HG03575 (cell line): ENCODE data around the gene PPP6R3.

Source experiments
- ATAC-seq: cut with Tn5 transposase; IDR thresholded peaks from one replicate; pipeline ENCODE4 v1.9.1; 2021; ENCODE audit not compliant: unreplicated experiment, insufficient number of reproducible peaks, low FRiP score; ENCODE audit errors: extremely low read depth

Gene PPP6R3

GRCh38 chr11:68541116-68541515, 80.6 kb downstream of the PPP6R3 start:
- ATAC-seq, result no peak

GRCh38 chr11:68541991-68542390, 81.4 kb downstream of the PPP6R3 start:
- no peak for ATAC-seq

DNA sequence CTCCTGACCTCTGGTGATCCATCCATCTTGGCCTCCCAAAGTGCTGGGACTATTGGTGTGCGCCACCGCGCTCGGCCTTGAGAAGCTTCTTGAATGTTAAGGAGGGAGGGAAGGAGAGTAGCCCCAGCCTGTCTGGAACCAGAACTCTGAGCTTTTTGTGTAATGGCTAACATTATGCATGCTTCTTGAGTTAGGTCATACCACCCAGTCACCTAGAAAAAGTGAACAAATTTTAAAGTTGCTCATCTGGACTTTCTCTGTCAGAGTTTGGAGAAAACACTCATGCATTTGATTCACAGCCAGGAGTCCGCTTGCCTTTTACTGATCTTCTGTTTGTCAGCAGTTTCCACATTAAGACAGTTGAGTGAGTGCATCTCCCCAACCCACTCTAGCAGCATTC, 82.1 kb downstream of the PPP6R3 start:
- no peak for ATAC-seq

DNA sequence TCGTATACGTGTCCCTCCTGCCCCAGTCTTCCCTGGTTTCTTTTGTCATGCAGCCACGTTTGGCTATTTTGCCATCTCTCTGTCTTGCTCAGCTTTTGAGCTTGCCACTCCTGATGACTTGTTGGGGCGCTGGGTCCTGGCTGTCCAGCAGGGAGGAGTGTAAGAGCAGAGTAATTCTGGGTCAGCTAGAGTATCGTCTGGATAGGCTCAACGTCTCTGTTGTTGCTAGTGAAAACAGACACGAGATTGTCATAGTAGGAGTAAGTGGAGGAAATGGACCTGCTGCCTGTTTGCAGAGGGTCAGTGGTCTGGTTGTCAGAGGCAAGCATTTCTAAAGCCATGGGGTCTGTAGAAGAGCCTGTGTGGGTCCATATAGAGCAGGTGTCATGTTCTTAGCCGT, 83.0 kb downstream of the PPP6R3 start:
- ATAC-seq, result no peak

DNA sequence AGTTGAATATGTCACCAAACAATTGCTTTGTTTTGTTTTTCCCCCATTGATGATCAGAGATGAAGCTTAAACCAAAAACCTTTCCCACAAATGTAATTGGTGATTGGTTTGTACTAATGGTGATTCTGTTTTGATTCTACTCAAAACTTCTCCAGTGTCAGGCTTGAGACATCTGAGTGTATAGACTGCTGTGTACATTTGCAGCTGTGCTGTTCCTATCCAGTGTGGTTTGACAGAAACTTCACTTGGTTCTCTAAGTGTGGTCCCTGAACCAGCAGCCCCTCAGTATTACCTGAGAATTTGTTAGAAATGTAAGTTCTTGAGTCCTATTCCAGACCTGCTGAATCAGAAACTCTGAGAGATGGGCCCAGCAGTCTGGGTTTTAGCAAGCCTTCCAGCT, 84.8 kb downstream of the PPP6R3 start:
- ATAC-seq, result no peak

- ATAC-seq, result no peak
These were observed 85.2 kb downstream of the PPP6R3 start for GRCh38 chr11:68545796-68546195.

GRCh38 chr11:68546555-68546954, 86.0 kb downstream of the PPP6R3 start:
- ATAC-seq, result no peak

GRCh38 chr11:68549789-68550484, 89.4 kb downstream of the PPP6R3 start:
- no peak for ATAC-seq

- no peak for ATAC-seq
These were observed 89.9 kb downstream of the PPP6R3 start for GRCh38 chr11:68550485-68550817.

DNA sequence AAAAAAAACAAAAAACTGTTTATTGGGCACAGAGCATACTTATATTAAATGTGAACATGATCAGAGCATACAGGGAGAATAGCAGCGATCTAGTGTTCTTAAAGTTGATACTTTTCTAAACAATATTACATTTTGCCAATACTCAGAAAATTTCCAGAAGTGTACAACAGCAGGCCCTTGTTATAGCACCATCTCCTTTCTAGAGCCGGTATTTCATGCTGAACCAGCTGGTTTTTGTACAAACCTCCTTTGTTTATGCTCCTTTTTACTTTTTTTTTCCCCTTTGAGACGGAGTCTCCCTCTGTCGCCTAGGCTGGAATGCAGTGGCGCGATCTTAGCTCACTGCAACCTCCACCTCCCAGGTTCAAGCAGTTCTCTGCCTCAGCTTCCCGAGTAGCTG, 90.7 kb downstream of the PPP6R3 start:
- no peak for ATAC-seq

DNA sequence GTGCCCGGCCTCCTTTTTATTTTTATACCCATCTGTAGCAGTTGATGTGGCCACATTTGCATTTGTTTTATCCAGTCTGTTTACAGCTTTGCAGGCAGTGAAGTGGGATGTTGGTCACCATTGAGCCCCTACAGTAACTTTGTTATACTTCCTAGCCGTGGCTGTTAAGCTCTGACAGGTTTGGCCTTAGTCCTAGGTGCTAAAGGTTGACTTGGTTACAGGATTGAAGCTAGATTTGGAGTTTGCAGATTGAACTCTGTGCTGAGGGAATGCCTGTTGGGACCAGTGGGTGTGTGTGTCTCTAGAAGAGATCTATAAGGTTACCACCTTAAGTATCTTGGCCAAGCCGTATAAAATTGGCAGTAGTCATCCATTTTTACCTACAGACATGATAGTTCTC, 91.2 kb downstream of the PPP6R3 start:
- no peak for ATAC-seq

GRCh38 chr11:68552542-68552941, 92.0 kb downstream of the PPP6R3 start:
- ATAC-seq, result no peak

- no peak for ATAC-seq
These were observed 99.7 kb downstream of the PPP6R3 start for GRCh38 chr11:68560216-68560615.

DNA sequence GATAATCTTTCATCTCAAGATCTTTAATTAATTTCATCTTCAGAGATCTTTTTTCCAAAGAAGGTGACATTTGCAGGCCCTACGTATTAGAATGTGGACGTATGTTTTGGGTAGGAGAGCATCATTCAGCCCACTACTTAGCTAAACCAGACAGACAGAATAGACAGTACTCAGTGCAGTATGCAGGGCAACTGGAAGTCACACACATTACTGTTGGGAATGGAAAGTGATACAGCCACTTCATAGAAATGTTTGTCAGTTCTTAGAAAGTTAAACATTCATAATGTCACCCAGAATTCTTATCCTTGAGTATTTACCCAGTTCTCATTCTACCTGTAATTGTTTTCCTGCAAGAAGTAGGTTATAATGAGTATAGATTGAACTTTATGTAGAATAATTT, 102.9 kb downstream of the PPP6R3 start:
- no peak for ATAC-seq

DNA sequence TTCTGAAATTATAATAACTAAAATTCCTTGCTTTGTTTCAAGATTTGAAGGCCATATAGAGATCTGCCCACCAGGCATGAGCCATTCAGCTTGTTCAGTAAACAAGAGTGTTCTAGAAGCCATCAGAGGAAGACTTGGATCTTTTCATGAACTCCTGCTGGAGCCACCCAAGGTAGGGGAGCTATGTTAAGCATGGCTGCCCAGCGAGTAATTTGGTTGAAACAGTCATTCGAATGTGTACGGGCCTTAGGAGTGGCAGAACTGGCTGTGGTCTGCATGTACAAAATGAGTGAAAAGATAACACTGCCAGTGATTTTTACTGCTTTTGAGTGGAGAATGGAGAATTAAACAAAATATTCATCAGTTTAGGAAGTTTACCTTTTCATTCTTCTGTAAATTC, 103.7 kb downstream of the PPP6R3 start:
- no peak for ATAC-seq

- ATAC-seq, result no peak
These were observed 105.2 kb downstream of the PPP6R3 start for GRCh38 chr11:68565768-68566167.

GRCh38 chr11:68567553-68567952, 107.0 kb downstream of the PPP6R3 start:
- ATAC-seq, result no peak

DNA sequence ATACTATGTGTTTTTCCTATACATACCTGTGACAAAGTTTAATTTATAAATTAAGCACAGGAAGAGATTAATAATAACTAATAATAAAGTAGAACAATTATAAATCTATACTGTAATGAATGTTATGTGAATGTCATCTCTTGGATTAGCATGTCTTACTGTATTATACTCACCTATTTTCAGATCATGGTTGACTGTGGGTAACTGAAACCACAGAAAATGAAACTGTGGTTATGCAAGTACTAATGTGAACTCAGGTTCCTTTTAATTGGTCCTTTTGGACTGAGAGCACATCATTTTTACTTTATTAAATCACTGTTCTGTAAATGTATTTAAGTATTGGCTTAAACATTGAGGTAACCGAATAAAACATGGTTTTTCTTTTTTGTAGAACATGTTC, 108.8 kb downstream of the PPP6R3 start:
- ATAC-seq, result no peak

GRCh38 chr11:68570691-68571090, 110.1 kb downstream of the PPP6R3 start:
- no peak for ATAC-seq

DNA sequence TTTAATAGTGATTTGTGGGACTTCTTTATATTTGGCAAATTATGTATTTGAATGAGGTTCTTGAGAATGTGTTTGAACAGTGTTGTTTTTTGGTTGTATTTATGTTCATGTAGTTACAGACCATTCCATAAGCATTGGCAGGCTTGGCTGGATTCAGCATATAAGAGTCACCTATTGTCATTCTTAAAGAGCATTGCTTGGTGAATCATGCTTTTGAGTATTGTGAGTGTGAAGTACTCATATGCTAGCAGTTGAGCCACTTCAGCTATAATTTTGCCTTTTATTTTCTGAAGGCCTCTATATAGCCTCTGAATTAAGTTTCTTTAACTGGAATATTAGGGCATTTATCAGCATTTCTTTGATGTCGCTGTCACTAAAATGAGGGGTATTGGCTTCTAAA, 113.8 kb downstream of the PPP6R3 start:
- ATAC-seq, result no peak

GRCh38 chr11:68575025-68575665, 114.6 kb downstream of the PPP6R3 start:
- ATAC-seq, result no peak
